GM12878 (cell line): Measurements from ENCODE around the gene IPO8. TPM values are rescaled to one million over a fixed set of nuclear protein-coding genes. Genes with fewer than 3 reads are reported as not detected.

Experiments used
- ATAC-seq: fragments of 200-7000 bp; cut with Tn5 transposase; 3 replicates; pipeline ENCODE4 v1.9.1; 2020; ENCODE audit warnings: mild to moderate bottlenecking, moderate library complexity
- BruUV-seq: library from RNA; stranded (reverse); fragments of 400-500 nt; replicated peaks from 2 replicates; lab custom pipeline; 2021; lab: Mats Ljungman, UMichigan
- CTCF ChIA-PET: fragments of 300-600 bp; sonication (Branson Sonifier 250); formaldehyde crosslinking; extraction: SDS; loops from one replicate; lab custom pipeline; 2021; ENCODE audit warnings: inconsistent platforms; lab: Yijun Ruan, JAX
- POLR2A ChIA-PET: fragments of 350-600 bp; formaldehyde crosslinking; extraction: SDS; loops from one replicate; lab custom pipeline; 2021; ENCODE audit warnings: inconsistent platforms; lab: Charles Lee
- RAD21 ChIA-PET: fragments of 300-600 bp; sonication (Branson Sonifier 250); formaldehyde crosslinking; loops from one replicate; lab custom pipeline; 2023; ENCODE audit warnings: antibody characterized with exemption; ENCODE audit not compliant: unreplicated experiment; lab: Charles Lee
- SMC1A ChIA-PET: fragments of 300-600 bp; sonication (Branson Sonifier 250); formaldehyde crosslinking; loops from one replicate; lab custom pipeline; 2023; ENCODE audit not compliant: unreplicated experiment, uncharacterized antibody; lab: Charles Lee
- DNase-seq: peaks from one replicate; pipeline ENCODE4 v3.0.0-alpha.2; 2011; ENCODE audit warnings: low read depth, low spot score
- FAIRE-seq: peaks from 3 replicates; lab custom pipeline; 2011; peaks lifted over from hg19 to GRCh38; lab: Jason Lieb, UNC
- H2AFZ ChIP-seq: 2 replicates; pipeline ENCODE4 v1.6.0; 2011; ENCODE audit warnings: low read depth, low read length, control low read depth; ENCODE audit not compliant: control insufficient read depth
- H3K27ac ChIP-seq: 2 replicates; pipeline ENCODE4 v1.5.1; 2011; ENCODE audit warnings: control low read depth; ENCODE audit not compliant: control insufficient read depth, insufficient read depth
- H3K27me3 ChIP-seq, 2 experiments: replicated peaks in 1 of 2; 2 replicates each; pipeline versions ENCODE4 v1.6.0 to v1.6.1; 2011; ENCODE audit warnings: low read length in 1 of 2; ENCODE audit not compliant: control insufficient read depth in 2 of 2, insufficient read depth in 2 of 2
- H3K36me3 ChIP-seq, 2 experiments: 2 replicates each; pipeline ENCODE4 v1.5.1; 2011; ENCODE audit warnings: low read length in 1 of 2; ENCODE audit not compliant: control insufficient read depth in 2 of 2, insufficient read depth in 2 of 2
- H3K4me1 ChIP-seq: 2 replicates; pipeline ENCODE4 v1.6.1; 2011; ENCODE audit warnings: mild to moderate bottlenecking, low read length, moderate library complexity, mixed read lengths; ENCODE audit not compliant: control insufficient read depth, insufficient read depth
- H3K4me2 ChIP-seq: 2 replicates; pipeline ENCODE4 v1.6.0; 2011; ENCODE audit warnings: control low read depth; ENCODE audit not compliant: control insufficient read depth, insufficient read depth
- H3K4me3 ChIP-seq: fragments of 200-600 bp; sonication (generic); 2 replicates; pipeline ENCODE4 v1.5.1; 2016
- H3K79me2 ChIP-seq: 2 replicates; pipeline ENCODE4 v1.6.0; 2011; ENCODE audit warnings: low read length; ENCODE audit not compliant: control insufficient read depth, insufficient read depth
- H3K9ac ChIP-seq: 2 replicates; pipeline ENCODE4 v1.8.0; 2011; ENCODE audit warnings: low read length, control low read depth, mixed read lengths; ENCODE audit not compliant: control insufficient read depth, insufficient read depth
- H3K9me3 ChIP-seq: replicated peaks from 3 replicates; pipeline ENCODE4 v1.5.1; 2011; ENCODE audit warnings: mild to moderate bottlenecking, low read length; ENCODE audit not compliant: control insufficient read depth, insufficient read depth
- H4K20me1 ChIP-seq: 2 replicates; pipeline ENCODE4 v1.6.0; 2011; ENCODE audit not compliant: control insufficient read depth, insufficient read depth
- BACH1 ChIP-seq: fragments of 450-650 bp; IDR thresholded peaks from 2 replicates; pipeline ENCODE4 v1.6.1; 2017; ENCODE audit warnings: mild to moderate bottlenecking, borderline replicate concordance
- BCL11A ChIP-seq: IDR thresholded peaks from 2 replicates; pipeline ENCODE4 v1.6.1; 2011; ENCODE audit warnings: low read depth, low read length
- CREM ChIP-seq: IDR thresholded peaks from 2 replicates; pipeline ENCODE4 v1.6.1; 2014; ENCODE audit warnings: antibody characterized with exemption, low read depth
- EGR1 ChIP-seq, 2 experiments: IDR thresholded peaks; 1 replicate in 1 of 2; 2 replicates in 1 of 2; pipeline ENCODE4 v1.6.1; 2011 to 2012; ENCODE audit warnings: low read depth in 2 of 2, low read length in 2 of 2, borderline replicate concordance in 1 of 2, mild to moderate bottlenecking in 1 of 2, moderate library complexity in 1 of 2
- NFYA ChIP-seq: IDR thresholded peaks from 2 replicates; pipeline ENCODE4 v1.6.1; 2011; ENCODE audit warnings: low read depth, mild to moderate bottlenecking, low read length, improper control_type of control experiment, borderline replicate concordance
- NFYB ChIP-seq: IDR thresholded peaks from 2 replicates; pipeline ENCODE4 v1.6.1; 2011; ENCODE audit warnings: low read depth, mild to moderate bottlenecking, low read length, improper control_type of control experiment, moderate library complexity; ENCODE audit not compliant: insufficient read depth
- POU2F2 ChIP-seq: IDR thresholded peaks from 3 replicates; pipeline ENCODE4 v1.6.1; 2011; ENCODE audit warnings: low read depth, mild to moderate bottlenecking, low read length, borderline replicate concordance
- RFX5 ChIP-seq: IDR thresholded peaks from 2 replicates; pipeline ENCODE4 v1.6.1; 2011; ENCODE audit warnings: low read depth, low read length, improper control_type of control experiment
- ZNF217 ChIP-seq: fragments of 450-650 bp; IDR thresholded peaks from 2 replicates; pipeline ENCODE4 v1.6.1; 2017; ENCODE audit warnings: antibody characterized with exemption, mild to moderate bottlenecking
- WGBS: methylation state at CpG from one replicate; pipeline ENCODE4 v1.1.6; 2016; ENCODE audit warnings: low lambda C conversion rate; ENCODE audit not compliant: insufficient replicate concordance, insufficient coverage; ENCODE audit errors: missing lambda C conversion rate; 5-methylcytosine and 5-hydroxymethylcytosine counted together
- in situ Hi-C: fragments of 300-500 bp; cut with MboI; formaldehyde crosslinking; loops from 9 replicates; pipeline ENCODE4 v1.14.3; 2018; ENCODE audit warnings: mixed read lengths
- intact Hi-C: fragments of 100-400 bp; cut with micrococcal nuclease; formaldehyde crosslinking; loops from one replicate; pipeline ENCODE4 v1.14.2; 2022; ENCODE audit not compliant: unreplicated experiment
- polyA plus RNA-seq, 11 experiments: library from polyadenylated mRNA; depleted of rRNA in 4 of 11; unstranded in 6 of 11; stranded (reverse) in 5 of 11; fragments of >200 nt; fragmentation: Nextera tagmentation in 4 of 11; fragmentation: Illumina TruSeq in 1 of 11; extraction: Ambion mirVana in 4 of 11; extraction: Trizol in 1 of 11; gene quantifications; 1 replicate in 1 of 11; 2 replicates in 10 of 11; pipeline versions ENCODE4 v1.2.1 to v1.2.3, GENCODE V29; 2011 to 2016; ENCODE audit warnings: inconsistent platforms in 2 of 11, missing spikeins in 2 of 11, low read depth in 1 of 11
- total RNA-seq, 4 experiments: library from RNA; depleted of rRNA in 3 of 4; stranded (reverse); fragments of >200 nt in 3 of 4; fragmentation: Illumina TruSeq in 1 of 4; extraction: Trizol in 1 of 4; gene quantifications; 2 replicates each; pipeline versions ENCODE4 v1.2.1 to v1.2.3, GENCODE V29; 2013 to 2021
- TF ChIP-seq, protein P1 (sequence below): IDR thresholded peaks from 2 replicates; pipeline ENCODE4 v1.6.1; 2011; ENCODE audit warnings: low read depth, low read length, improper control_type of control experiment, borderline replicate concordance
- TF ChIP-seq, protein P2 (sequence below): fragments of 150-350 bp; IDR thresholded peaks from 2 replicates; pipeline ENCODE4 v1.6.1; 2014; ENCODE audit warnings: mild to moderate bottlenecking, low read depth, low read length
- TF ChIP-seq, protein P3 (sequence below): fragments of 450-650 bp; IDR thresholded peaks from 2 replicates; pipeline ENCODE4 v1.6.1; 2017; ENCODE audit warnings: mild to moderate bottlenecking, moderate library complexity
- TF ChIP-seq, protein P4 (sequence below): fragments of 450-650 bp; formaldehyde crosslinking; IDR thresholded peaks from 2 replicates; pipeline ENCODE4 v1.4.0; 2020; ENCODE audit warnings: mild to moderate bottlenecking, moderate library complexity

The IPO8 gene
- total and polyA plus RNA-seq, 10 of the 15 experiments (the other 5 are each of a cell fraction or from before 2014, with no cell fraction given): 6.9 to 38.5 (median 15.1) TPM

DNA sequence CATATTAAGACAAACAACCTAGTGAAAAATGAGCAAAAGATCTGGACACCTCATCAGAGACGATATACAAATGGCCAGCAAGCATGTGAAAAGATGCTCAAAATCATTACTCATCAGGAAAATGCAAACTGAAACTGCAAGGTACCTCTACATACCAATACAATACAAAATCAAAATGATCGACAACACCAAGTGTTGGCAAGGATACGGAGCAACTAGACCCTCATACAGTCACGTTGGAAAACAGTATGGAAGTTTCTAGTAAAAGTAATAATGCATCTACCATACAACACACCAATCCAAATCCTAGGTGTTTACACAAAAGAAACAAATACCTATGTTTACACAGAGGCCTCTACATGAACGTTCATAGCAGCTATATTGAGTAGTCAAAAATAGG is 99.9 kb downstream of the IPO8 start (continued):
- TF ChIP-seq EGR1 (IDR thresholded peaks at IDR 0.05; ENCODE audit: borderline replicate concordance in 1 of 2, low read depth in 2 of 2, low read length in 2 of 2): no peak
- no peak for TF ChIP-seq NFYB

DNA sequence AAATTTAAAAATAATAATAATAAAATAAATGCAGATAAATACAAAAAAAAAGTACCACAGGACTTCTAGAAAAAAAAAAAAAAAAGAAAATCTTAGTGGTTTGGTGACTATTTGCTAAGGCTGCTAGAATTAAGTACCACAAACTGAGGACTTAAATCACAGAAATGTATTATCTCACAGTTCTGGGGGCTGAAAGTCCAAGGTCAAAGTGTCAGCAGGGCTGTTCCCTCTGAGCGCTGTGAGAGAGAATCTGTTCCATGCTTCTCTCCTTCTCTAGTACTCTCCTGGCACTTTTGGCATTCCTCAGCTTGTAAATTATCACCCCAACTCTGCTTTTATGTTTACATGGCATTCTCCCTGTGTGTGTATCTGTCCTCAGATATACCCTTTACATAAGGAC is 101.2 kb downstream of the IPO8 start:
- Histone ChIP-seq H3K27me3 (no peaks in the 10 kb centered on the region), H2AFZ (no peak overlapping the region), H3K36me3 (no peaks in the 10 kb centered on the region), H3K4me2 (no peak overlapping the region), H3K9me3 (no peaks in the 10 kb centered on the region), H3K4me3 (no peak overlapping the region), H3K79me2 (no peaks in the 10 kb centered on the region), H3K9ac (no peak overlapping the region), H4K20me1 (no peaks in the 10 kb centered on the region), H3K4me1 (no peaks in the 10 kb centered on the region), H3K27ac (no peak overlapping the region)
- ChIA-PET POLR2A (no interaction called here), RAD21 (no interaction called here), CTCF (no interaction called here), SMC1A (no interaction called here)
- in situ Hi-C loops: no loop called here
- no TSS peak for BruUV-seq
- no peak for DNase-seq
- no peak for ATAC-seq
- intact Hi-C loops: no loop called here
- FAIRE-seq: no peak
- WGBS: 100% methylated on average over 1 of the region's 1 CpG
- TF ChIP-seq ZNF217: no peak
- no peak for TF ChIP-seq BCL11A
- no peak for TF ChIP-seq RFX5
- TF ChIP-seq NFYA: no peak
- TF ChIP-seq, protein P1, sequence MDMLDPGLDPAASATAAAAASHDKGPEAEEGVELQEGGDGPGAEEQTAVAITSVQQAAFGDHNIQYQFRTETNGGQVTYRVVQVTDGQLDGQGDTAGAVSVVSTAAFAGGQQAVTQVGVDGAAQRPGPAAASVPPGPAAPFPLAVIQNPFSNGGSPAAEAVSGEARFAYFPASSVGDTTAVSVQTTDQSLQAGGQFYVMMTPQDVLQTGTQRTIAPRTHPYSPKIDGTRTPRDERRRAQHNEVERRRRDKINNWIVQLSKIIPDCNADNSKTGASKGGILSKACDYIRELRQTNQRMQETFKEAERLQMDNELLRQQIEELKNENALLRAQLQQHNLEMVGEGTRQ: no peak
- no peak for TF ChIP-seq EGR1 (IDR thresholded peaks at IDR 0.05; ENCODE audit: borderline replicate concordance in 1 of 2, low read depth in 2 of 2, low read length in 2 of 2)
- TF ChIP-seq, protein P2, sequence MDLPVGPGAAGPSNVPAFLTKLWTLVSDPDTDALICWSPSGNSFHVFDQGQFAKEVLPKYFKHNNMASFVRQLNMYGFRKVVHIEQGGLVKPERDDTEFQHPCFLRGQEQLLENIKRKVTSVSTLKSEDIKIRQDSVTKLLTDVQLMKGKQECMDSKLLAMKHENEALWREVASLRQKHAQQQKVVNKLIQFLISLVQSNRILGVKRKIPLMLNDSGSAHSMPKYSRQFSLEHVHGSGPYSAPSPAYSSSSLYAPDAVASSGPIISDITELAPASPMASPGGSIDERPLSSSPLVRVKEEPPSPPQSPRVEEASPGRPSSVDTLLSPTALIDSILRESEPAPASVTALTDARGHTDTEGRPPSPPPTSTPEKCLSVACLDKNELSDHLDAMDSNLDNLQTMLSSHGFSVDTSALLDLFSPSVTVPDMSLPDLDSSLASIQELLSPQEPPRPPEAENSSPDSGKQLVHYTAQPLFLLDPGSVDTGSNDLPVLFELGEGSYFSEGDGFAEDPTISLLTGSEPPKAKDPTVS: no peak
- TF ChIP-seq, protein P3, sequence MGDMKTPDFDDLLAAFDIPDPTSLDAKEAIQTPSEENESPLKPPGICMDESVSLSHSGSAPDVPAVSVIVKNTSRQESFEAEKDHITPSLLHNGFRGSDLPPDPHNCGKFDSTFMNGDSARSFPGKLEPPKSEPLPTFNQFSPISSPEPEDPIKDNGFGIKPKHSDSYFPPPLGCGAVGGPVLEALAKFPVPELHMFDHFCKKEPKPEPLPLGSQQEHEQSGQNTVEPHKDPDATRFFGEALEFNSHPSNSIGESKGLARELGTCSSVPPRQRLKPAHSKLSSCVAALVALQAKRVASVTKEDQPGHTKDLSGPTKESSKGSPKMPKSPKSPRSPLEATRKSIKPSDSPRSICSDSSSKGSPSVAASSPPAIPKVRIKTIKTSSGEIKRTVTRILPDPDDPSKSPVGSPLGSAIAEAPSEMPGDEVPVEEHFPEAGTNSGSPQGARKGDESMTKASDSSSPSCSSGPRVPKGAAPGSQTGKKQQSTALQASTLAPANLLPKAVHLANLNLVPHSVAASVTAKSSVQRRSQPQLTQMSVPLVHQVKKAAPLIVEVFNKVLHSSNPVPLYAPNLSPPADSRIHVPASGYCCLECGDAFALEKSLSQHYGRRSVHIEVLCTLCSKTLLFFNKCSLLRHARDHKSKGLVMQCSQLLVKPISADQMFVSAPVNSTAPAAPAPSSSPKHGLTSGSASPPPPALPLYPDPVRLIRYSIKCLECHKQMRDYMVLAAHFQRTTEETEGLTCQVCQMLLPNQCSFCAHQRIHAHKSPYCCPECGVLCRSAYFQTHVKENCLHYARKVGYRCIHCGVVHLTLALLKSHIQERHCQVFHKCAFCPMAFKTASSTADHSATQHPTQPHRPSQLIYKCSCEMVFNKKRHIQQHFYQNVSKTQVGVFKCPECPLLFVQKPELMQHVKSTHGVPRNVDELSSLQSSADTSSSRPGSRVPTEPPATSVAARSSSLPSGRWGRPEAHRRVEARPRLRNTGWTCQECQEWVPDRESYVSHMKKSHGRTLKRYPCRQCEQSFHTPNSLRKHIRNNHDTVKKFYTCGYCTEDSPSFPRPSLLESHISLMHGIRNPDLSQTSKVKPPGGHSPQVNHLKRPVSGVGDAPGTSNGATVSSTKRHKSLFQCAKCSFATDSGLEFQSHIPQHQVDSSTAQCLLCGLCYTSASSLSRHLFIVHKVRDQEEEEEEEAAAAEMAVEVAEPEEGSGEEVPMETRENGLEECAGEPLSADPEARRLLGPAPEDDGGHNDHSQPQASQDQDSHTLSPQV: no peak
- TF ChIP-seq, protein P4, sequence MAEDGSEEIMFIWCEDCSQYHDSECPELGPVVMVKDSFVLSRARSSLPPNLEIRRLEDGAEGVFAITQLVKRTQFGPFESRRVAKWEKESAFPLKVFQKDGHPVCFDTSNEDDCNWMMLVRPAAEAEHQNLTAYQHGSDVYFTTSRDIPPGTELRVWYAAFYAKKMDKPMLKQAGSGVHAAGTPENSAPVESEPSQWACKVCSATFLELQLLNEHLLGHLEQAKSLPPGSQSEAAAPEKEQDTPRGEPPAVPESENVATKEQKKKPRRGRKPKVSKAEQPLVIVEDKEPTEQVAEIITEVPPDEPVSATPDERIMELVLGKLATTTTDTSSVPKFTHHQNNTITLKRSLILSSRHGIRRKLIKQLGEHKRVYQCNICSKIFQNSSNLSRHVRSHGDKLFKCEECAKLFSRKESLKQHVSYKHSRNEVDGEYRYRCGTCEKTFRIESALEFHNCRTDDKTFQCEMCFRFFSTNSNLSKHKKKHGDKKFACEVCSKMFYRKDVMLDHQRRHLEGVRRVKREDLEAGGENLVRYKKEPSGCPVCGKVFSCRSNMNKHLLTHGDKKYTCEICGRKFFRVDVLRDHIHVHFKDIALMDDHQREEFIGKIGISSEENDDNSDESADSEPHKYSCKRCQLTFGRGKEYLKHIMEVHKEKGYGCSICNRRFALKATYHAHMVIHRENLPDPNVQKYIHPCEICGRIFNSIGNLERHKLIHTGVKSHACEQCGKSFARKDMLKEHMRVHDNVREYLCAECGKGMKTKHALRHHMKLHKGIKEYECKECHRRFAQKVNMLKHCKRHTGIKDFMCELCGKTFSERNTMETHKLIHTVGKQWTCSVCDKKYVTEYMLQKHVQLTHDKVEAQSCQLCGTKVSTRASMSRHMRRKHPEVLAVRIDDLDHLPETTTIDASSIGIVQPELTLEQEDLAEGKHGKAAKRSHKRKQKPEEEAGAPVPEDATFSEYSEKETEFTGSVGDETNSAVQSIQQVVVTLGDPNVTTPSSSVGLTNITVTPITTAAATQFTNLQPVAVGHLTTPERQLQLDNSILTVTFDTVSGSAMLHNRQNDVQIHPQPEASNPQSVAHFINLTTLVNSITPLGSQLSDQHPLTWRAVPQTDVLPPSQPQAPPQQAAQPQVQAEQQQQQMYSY: no peak
- no peak for TF ChIP-seq CREM
- no peak for TF ChIP-seq BACH1
- no peak for TF ChIP-seq POU2F2
